ENCODE results near the gene AP1S1. TPM values are rescaled to one million over a fixed set of nuclear protein-coding genes. Genes with fewer than 3 reads are reported as not detected.

AP1S1 gene
- total and polyA plus RNA-seq, 2 experiments from 2014 or later: 31.1 to 85.8 TPM

- Histone ChIP-seq H2AFZ (no peak overlapping the region), H3K27me3 (no peaks in the 10 kb centered on the region), H3K9me2 (replicated peaks; ENCODE audit: insufficient read depth) (no peaks in the 10 kb centered on the region), H3K79me2 (no peaks in the 10 kb centered on the region), H3K36me3 (replicated peaks; ENCODE audit: insufficient read depth, low read depth) (no peaks in the 10 kb centered on the region), H3K4me3 (no peak overlapping the region), H4K20me1 (ENCODE audit: insufficient read depth, poor library complexity, severe bottlenecking) (no peaks in the 10 kb centered on the region), H3K4me1 (ENCODE audit: insufficient read depth) (no peaks in the 10 kb centered on the region), H3K9me3 (ENCODE audit: low read depth) (no peaks in the 10 kb centered on the region), H3K27ac (no peak overlapping the region), H3K4me2 (no peak overlapping the region)
- TF ChIP-seq EZH2 (IDR thresholded peaks at IDR 0.05; ENCODE audit: borderline replicate concordance): no peak
- TF ChIP-seq CTCF (IDR thresholded peaks at IDR 0.05; ENCODE audit: poor library complexity): no peak
- no peak for TF ChIP-seq EZH2phosphoT487 (IDR thresholded peaks at IDR 0.05; ENCODE audit: low read depth, severe bottlenecking, unreplicated experiment)
- 100% methylated on average over 17 of the region's 19 CpGs for WGBS (ENCODE audit: low lambda C conversion rate, missing lambda C conversion rate)
- no peak for DNase-seq (ENCODE audit: low spot score)
Measured at GRCh38 chr7:101210143-101210542, 55.9 kb downstream of the AP1S1 start.

Small RNA genes lying within 50 kb of the gene (microRNA-seq; reads per million reads assigned to microRNA genes)
- gene MIR4653: not detected

Small RNA genes lying within 50 kb of the gene (small RNA-seq; reads per million reads assigned to genes)
- not detected for gene MIR4653

Other genes with a start within 250 kb of the AP1S1 start
- gene MUC3A, start 204.9 kb upstream of the AP1S1 start, total RNA-seq: 1.9 and 4.9 TPM in 2 replicates
- 9.4 and 10.6 TPM in 2 replicates for gene MUC3A, start 204.9 kb upstream of the AP1S1 start, polyA plus RNA-seq
- gene MUC12, start 184.9 kb upstream of the AP1S1 start, total RNA-seq: 4.0 and 8.5 TPM in 2 replicates
- gene MUC12, start 184.9 kb upstream of the AP1S1 start, polyA plus RNA-seq: 7.3 and 9.2 TPM in 2 replicates
- gene MUC17, start 134.4 kb upstream of the AP1S1 start, total RNA-seq: 8.7 and 18.3 TPM in 2 replicates
- 2.9 and 5.5 TPM in 2 replicates for gene MUC17, start 134.4 kb upstream of the AP1S1 start, polyA plus RNA-seq
- 10.0 and 13.1 TPM in 2 replicates for gene TRIM56, start 69.0 kb upstream of the AP1S1 start, total RNA-seq
- 25.7 and 27.2 TPM in 2 replicates for gene TRIM56, start 69.0 kb upstream of the AP1S1 start, polyA plus RNA-seq
- gene SERPINE1, start 27.4 kb upstream of the AP1S1 start, total RNA-seq: 81.8 and 98.2 TPM in 2 replicates
- gene SERPINE1, start 27.4 kb upstream of the AP1S1 start, polyA plus RNA-seq: 181 and 185 TPM in 2 replicates
- 0.30 and 0.32 TPM in 2 replicates for gene VGF, start 11.1 kb downstream of the AP1S1 start, total RNA-seq
- gene VGF, start 11.1 kb downstream of the AP1S1 start, polyA plus RNA-seq: 0.19 and 0.80 TPM in 2 replicates
- gene NAT16, start 25.8 kb downstream of the AP1S1 start, total RNA-seq: not detected in 2 replicates
- not detected in 2 replicates for gene NAT16, start 25.8 kb downstream of the AP1S1 start, polyA plus RNA-seq
- gene MOGAT3, start 46.6 kb downstream of the AP1S1 start, total RNA-seq: 6.3 and 8.4 TPM in 2 replicates
- 10.5 and 14.0 TPM in 2 replicates for gene MOGAT3, start 46.6 kb downstream of the AP1S1 start, polyA plus RNA-seq
- 29.5 and 37.6 TPM in 2 replicates for gene PLOD3, start 63.1 kb downstream of the AP1S1 start, total RNA-seq
- gene PLOD3, start 63.1 kb downstream of the AP1S1 start, polyA plus RNA-seq: 127 and 129 TPM in 2 replicates
- 105 and 110 TPM in 2 replicates for gene ZNHIT1, start 63.7 kb downstream of the AP1S1 start, total RNA-seq
- 117 and 145 TPM in 2 replicates for gene ZNHIT1, start 63.7 kb downstream of the AP1S1 start, polyA plus RNA-seq
- gene CLDN15, start 83.3 kb downstream of the AP1S1 start, total RNA-seq: 11.4 and 14.3 TPM in 2 replicates
- gene CLDN15, start 83.3 kb downstream of the AP1S1 start, polyA plus RNA-seq: 25.7 and 38.8 TPM in 2 replicates
- 131 and 150 TPM in 2 replicates for gene FIS1, start 90.6 kb downstream of the AP1S1 start, total RNA-seq
- 193 and 238 TPM in 2 replicates for gene FIS1, start 90.6 kb downstream of the AP1S1 start, polyA plus RNA-seq
- gene IFT22, start 167.3 kb downstream of the AP1S1 start, total RNA-seq: 24.2 and 30.5 TPM in 2 replicates
- gene IFT22, start 167.3 kb downstream of the AP1S1 start, polyA plus RNA-seq: 29.8 and 42.2 TPM in 2 replicates
- gene COL26A1, start 208.4 kb downstream of the AP1S1 start, total RNA-seq: 9.4 and 11.6 TPM in 2 replicates
- 10.8 and 19.1 TPM in 2 replicates for gene COL26A1, start 208.4 kb downstream of the AP1S1 start, polyA plus RNA-seq